SKM-1 treated with dmso at 0.1 percent for 144 hours (cell line): ENCODE measurements around the gene MFAP4.

Experiments
- DNase-seq: peaks from one replicate; lab custom pipeline; 2025; ENCODE audit not compliant: unreplicated experiment; lab: John Stamatoyannopoulos, UW

Gene MFAP4

GRCh38 chr17:19410875-19411620 is 24.1 kb upstream of the MFAP4 start, which contains the start of gene RNF112:
TSS of gene RNF112 (plus strand) at chr17:19411232. CDS start at chr17:19411409, 177 bp downstream.
- DNase-seq = no peak

GRCh38 chr17:19410091-19410490 is 23.1 kb upstream of the MFAP4 start:
- no peak for DNase-seq

GRCh38 chr17:19409509-19409908 is 22.5 kb upstream of the MFAP4 start:
- no peak for DNase-seq

- no peak for DNase-seq
Measured at GRCh38 chr17:19409066-19409465, 22.1 kb upstream of the MFAP4 start.

GRCh38 chr17:19408346-19408710 is 21.3 kb upstream of the MFAP4 start:
- DNase-seq = no peak

GRCh38 chr17:19407601-19408345 is 20.8 kb upstream of the MFAP4 start:
- no peak for DNase-seq

- no peak for DNase-seq
Measured at GRCh38 chr17:19405114-19405513, 18.1 kb upstream of the MFAP4 start.

GRCh38 chr17:19404264-19404663 is 17.3 kb upstream of the MFAP4 start:
- no peak for DNase-seq

- no peak for DNase-seq
Measured at GRCh38 chr17:19403021-19403420, 16.0 kb upstream of the MFAP4 start.

GRCh38 chr17:19402171-19402570 is 15.2 kb upstream of the MFAP4 start:
- DNase-seq = no peak

GRCh38 chr17:19401321-19402010 is 14.5 kb upstream of the MFAP4 start:
- DNase-seq = no peak

GRCh38 chr17:19399750-19400450 is 12.9 kb upstream of the MFAP4 start:
- DNase-seq = no peak

- peak; percentile 83 for DNase-seq
Measured at GRCh38 chr17:19398301-19399181, 11.6 kb upstream of the MFAP4 start.

- DNase-seq = no peak
Measured at GRCh38 chr17:19397556-19398041, 10.6 kb upstream of the MFAP4 start.

- no peak for DNase-seq
Measured at GRCh38 chr17:19392303-19392702, 5.3 kb upstream of the MFAP4 start.

- DNase-seq = no peak
Measured at GRCh38 chr17:19391432-19391831, 4.4 kb upstream of the MFAP4 start.

GRCh38 chr17:19390951-19391350 is 4.0 kb upstream of the MFAP4 start:
- DNase-seq = no peak

GRCh38 chr17:19388791-19389785 is 2.1 kb upstream of the MFAP4 start:
- DNase-seq = no peak
